Activated naive CD8-positive, alpha-beta T cell treated with anti-CD3 and anti-CD28 coated beads, Interleukin-2, amount 10 ng/mL, durations not matched to agents 7 days and 5 days (primary cell): Measurements from ENCODE around the gene ATP2B2. TPM values are rescaled to one million over a fixed set of nuclear protein-coding genes. Genes with fewer than 3 reads are reported as not detected.
"Not testable (repeated sequence)": the region's sequence is repeated elsewhere in the genome, so short reads cannot be mapped to it uniquely, and the experiment has no call there.

Source experiments
- ATAC-seq: fragments of 150-1000 bp; cut with Tn5 transposase; one replicate; pipeline ENCODE4 v1.10.0; 2021; ENCODE audit warnings: low read depth, moderate library complexity
- POLR2A ChIA-PET: fragments of 350-600 bp; sonication (Branson Sonifier 250); formaldehyde crosslinking; loops from one replicate; lab custom pipeline; 2021; ENCODE audit warnings: antibody characterized with exemption; lab: Charles Lee
- DNase-seq: peaks from one replicate; pipeline ENCODE4 v3.0.0; 2021
- H3K27ac Mint-ChIP-seq: one replicate; pipeline ENCODE4 v1.8.0; 2022; ENCODE audit warnings: mild to moderate bottlenecking, mixed read lengths
- H3K27me3 Mint-ChIP-seq: one replicate; pipeline ENCODE4 v1.8.0; 2022; ENCODE audit warnings: mild to moderate bottlenecking, moderate library complexity, mixed read lengths
- H3K36me3 Mint-ChIP-seq: one replicate; pipeline ENCODE4 v1.8.0; 2021; ENCODE audit warnings: mild to moderate bottlenecking, mixed read lengths
- H3K4me1 Mint-ChIP-seq: one replicate; pipeline ENCODE4 v1.8.0; 2021; ENCODE audit warnings: mixed read lengths
- H3K4me3 Mint-ChIP-seq: one replicate; pipeline ENCODE4 v1.8.0; 2022; ENCODE audit warnings: mild to moderate bottlenecking, moderate library complexity, mixed read lengths
- H3K9me3 Mint-ChIP-seq: one replicate; pipeline ENCODE4 v1.8.0; 2021; ENCODE audit warnings: mixed read lengths
- total RNA-seq, 2 experiments: library from RNA; stranded (reverse); gene quantifications; one replicate each; pipeline ENCODE4 v1.2.3, GENCODE V29; 2021

Gene ATP2B2
- total RNA-seq, 2 experiments from 2014 or later: not detected

DNA sequence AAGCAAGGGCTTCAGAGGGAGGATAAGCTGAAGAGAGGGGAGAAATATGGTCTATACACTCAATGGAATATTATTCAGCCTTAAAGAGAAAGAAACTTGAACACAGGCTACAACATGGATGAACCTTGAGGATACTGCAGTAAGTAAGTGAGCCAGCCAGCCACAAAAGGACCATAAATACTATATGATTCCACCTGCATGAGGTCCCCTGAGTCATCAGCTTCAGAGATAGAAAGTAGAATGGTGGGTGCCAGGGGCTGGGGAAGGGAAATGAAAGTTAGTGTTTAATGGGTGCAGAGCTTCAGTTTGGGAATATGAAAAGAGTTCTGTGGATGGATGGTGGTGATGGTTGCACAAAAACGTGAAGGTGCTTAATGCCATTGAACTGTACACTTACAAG is 116.0 kb downstream of the ATP2B2 start:
- peaks cover 2% of the 10 kb centered on the region for H3K36me3 Mint-ChIP-seq
- H3K4me3 Mint-ChIP-seq: no peak overlapping the region
- H3K4me1 Mint-ChIP-seq: peaks cover 3% of the 10 kb centered on the region
- H3K27ac Mint-ChIP-seq: no peak overlapping the region
- DNase-seq (no peak), ATAC-seq (no peak)
- H3K27me3 Mint-ChIP-seq: peaks cover 2% of the 10 kb centered on the region
- peaks cover 3% of the 10 kb centered on the region for H3K9me3 Mint-ChIP-seq
- POLR2A ChIA-PET: no interaction called here

DNA sequence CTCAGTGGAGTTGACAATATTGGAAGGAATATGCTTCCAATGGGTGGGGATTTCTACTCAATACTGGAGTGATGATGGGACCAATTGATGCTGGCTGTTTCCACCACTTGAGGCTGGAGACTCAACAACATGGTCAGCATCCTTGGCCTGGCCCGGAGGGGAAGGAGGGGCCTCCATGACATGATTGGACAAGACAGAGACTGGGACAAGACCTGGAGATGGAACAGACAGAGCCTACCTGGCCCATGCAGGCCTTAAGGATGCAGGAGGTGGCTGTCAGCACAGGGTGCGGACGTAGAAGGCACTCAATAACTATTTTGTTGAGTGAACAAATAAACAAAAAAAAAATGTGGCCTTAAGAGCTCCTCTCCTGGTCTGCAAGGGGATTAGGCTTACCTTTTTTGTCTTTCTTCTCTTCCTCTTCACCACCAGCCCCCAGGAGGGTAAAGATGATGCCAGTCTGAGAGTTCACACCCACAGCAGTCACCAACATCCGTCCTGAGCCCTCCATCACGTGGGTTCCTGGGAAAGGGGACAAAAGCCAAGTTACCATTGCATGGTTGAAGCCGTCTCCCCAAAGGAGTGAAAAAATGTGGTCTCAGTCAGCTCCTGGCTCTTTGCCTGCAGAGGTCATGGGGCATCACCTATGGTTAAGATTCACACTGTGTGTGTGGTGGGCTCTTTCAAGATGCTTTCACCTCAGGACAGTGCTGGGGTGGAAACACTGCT is 117.3 kb downstream of the ATP2B2 start:
- Mint-ChIP-seq H3K4me1 (peaks cover 3% of the 10 kb centered on the region), H3K27ac (no peak overlapping the region), H3K4me3 (no peak overlapping the region)

GRCh38 chr3:10386121-10386520 is 119.3 kb downstream of the ATP2B2 start:
- H3K4me1 Mint-ChIP-seq: peaks cover 3% of the 10 kb centered on the region
- DNase-seq: no peak

More for the DNA sequence above, 117.3 kb downstream of the ATP2B2 start:
- Mint-ChIP-seq H3K36me3 (peaks cover 2% of the 10 kb centered on the region), H3K9me3 (peaks cover 3% of the 10 kb centered on the region), H3K27me3 (peaks cover 6% of the 10 kb centered on the region)
- DNase-seq (no peak), ATAC-seq (no peak)
- POLR2A ChIA-PET: no interaction called here

GRCh38 chr3:10384541-10385360 is 120.6 kb downstream of the ATP2B2 start:
- Mint-ChIP-seq H3K27me3 (peaks cover 4% of the 10 kb centered on the region), H3K27ac (no peak overlapping the region), H3K4me3 (no peak overlapping the region), H3K36me3 (peaks cover 2% of the 10 kb centered on the region), H3K4me1 (no peaks in the 10 kb centered on the region), H3K9me3 (peaks cover 3% of the 10 kb centered on the region)
- POLR2A ChIA-PET: no interaction called here
- no peak for DNase-seq
- no peak for ATAC-seq

More at GRCh38 chr3:10386121-10386520, 119.3 kb downstream of the ATP2B2 start:
- ATAC-seq: no peak
- no peak overlapping the region for H3K27ac Mint-ChIP-seq
- H3K9me3 Mint-ChIP-seq: peaks cover 3% of the 10 kb centered on the region
- no peak overlapping the region for H3K4me3 Mint-ChIP-seq
- peaks cover 6% of the 10 kb centered on the region for H3K27me3 Mint-ChIP-seq
- peaks cover 2% of the 10 kb centered on the region for H3K36me3 Mint-ChIP-seq
- POLR2A ChIA-PET: no interaction called here

DNA sequence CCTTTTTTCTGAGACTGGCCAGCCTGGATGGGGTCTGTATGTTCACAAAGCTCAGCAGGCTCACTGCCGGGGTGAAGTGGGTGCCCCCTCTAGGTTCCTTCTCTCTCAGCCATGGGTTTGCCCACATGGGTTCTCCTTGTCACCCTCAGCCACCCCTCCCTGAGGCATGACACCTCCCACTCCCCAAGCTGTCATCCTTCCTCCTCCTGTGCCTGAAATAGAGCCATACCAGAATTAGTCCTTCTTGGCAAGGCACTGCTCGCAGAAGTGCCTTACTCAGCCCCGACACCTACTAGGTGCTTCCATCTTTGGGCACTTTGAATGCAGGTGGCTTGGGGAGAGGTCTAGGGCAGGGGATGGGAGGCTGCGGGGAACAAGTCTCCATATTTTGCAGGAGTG is 121.5 kb downstream of the ATP2B2 start:
- POLR2A ChIA-PET: no interaction called here
- peak overlapping the region; percentile 42 for H3K27ac Mint-ChIP-seq
- no peak for DNase-seq
- no peak for ATAC-seq
- H3K27me3 Mint-ChIP-seq: peaks cover 4% of the 10 kb centered on the region
- peaks cover 2% of the 10 kb centered on the region for H3K36me3 Mint-ChIP-seq
- H3K4me3 Mint-ChIP-seq: no peak overlapping the region
- no peaks in the 10 kb centered on the region for H3K4me1 Mint-ChIP-seq
- peaks cover 3% of the 10 kb centered on the region for H3K9me3 Mint-ChIP-seq

DNA sequence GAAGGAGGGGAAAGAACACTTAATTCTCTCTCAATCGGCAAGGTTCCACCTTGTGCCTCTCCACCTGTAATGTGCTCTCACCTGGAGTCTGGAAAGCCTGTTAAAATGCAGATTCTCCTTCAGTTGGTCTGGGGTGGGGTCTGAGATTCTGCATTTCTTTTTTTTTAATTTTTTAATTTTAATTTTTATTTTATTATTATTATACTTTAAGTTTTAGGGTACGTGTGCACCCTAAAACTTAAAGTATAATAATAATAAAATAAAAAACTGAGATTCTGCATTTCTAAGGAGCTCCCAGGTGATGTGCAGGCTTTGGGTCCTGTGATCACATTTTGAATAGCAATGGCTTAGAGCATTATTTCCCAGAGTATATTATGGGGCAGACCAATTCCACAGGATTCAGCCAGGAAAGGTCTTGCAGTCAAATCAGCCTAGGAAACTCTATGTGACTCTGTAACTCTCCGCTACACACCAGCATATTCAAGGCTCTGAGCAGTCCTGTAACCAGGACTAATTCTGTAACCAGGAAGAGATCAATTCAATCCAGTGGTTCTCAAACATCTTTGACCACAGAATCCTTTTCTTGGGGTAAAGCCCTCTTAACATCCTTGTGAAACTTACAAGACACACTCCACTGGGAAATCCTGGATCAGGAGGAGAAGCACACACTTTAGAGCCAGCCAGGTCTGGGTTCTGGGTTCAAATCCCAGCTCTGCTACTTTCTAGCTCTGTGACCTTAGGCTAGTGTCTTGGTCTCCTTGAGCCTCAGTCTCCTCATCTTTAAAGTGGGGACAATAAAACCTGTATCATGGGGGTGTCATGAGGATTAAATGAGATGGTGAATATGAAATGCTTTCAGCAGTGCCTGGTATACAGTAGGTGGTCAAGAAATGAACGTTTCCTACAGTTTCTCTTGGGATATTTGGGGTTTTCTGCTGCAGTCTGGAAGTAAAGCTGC is 122.2 kb downstream of the ATP2B2 start:
- peaks cover 3% of the 10 kb centered on the region for H3K9me3 Mint-ChIP-seq
- ATAC-seq: no peak
- POLR2A ChIA-PET: no interaction called here
- no peaks in the 10 kb centered on the region for H3K4me1 Mint-ChIP-seq
- H3K4me3 Mint-ChIP-seq: no peak overlapping the region
- DNase-seq: no peak
- H3K27ac Mint-ChIP-seq: no peak overlapping the region
- peaks cover 4% of the 10 kb centered on the region for H3K27me3 Mint-ChIP-seq
- peaks cover 2% of the 10 kb centered on the region for H3K36me3 Mint-ChIP-seq

- DNase-seq, H3K4me3 Mint-ChIP-seq, ATAC-seq, H3K9me3 Mint-ChIP-seq, H3K27me3 Mint-ChIP-seq, H3K36me3 Mint-ChIP-seq, POLR2A ChIA-PET, H3K27ac Mint-ChIP-seq, H3K4me1 Mint-ChIP-seq: not testable (repeated sequence)
These were observed 122.9 kb downstream of the ATP2B2 start for GRCh38 chr3:10382445-10382844.

- no peak overlapping the region for H3K4me3 Mint-ChIP-seq
- ATAC-seq: no peak
- H3K27ac Mint-ChIP-seq: no peak overlapping the region
- POLR2A ChIA-PET: no interaction called here
- H3K9me3 Mint-ChIP-seq: no peaks in the 10 kb centered on the region
- H3K36me3 Mint-ChIP-seq: no peaks in the 10 kb centered on the region
- no peaks in the 10 kb centered on the region for H3K4me1 Mint-ChIP-seq
- peaks cover 4% of the 10 kb centered on the region for H3K27me3 Mint-ChIP-seq
- DNase-seq: no peak
These were observed 124.0 kb downstream of the ATP2B2 start for GRCh38 chr3:10381336-10381735.

GRCh38 chr3:10380906-10381305 is 124.5 kb downstream of the ATP2B2 start:
- POLR2A ChIA-PET: no interaction called here
- Mint-ChIP-seq H3K4me1 (no peaks in the 10 kb centered on the region), H3K36me3 (no peaks in the 10 kb centered on the region), H3K27me3 (peaks cover 4% of the 10 kb centered on the region), H3K9me3 (no peaks in the 10 kb centered on the region), H3K27ac (no peak overlapping the region), H3K4me3 (no peak overlapping the region)
- ATAC-seq: no peak
- DNase-seq: no peak

DNA sequence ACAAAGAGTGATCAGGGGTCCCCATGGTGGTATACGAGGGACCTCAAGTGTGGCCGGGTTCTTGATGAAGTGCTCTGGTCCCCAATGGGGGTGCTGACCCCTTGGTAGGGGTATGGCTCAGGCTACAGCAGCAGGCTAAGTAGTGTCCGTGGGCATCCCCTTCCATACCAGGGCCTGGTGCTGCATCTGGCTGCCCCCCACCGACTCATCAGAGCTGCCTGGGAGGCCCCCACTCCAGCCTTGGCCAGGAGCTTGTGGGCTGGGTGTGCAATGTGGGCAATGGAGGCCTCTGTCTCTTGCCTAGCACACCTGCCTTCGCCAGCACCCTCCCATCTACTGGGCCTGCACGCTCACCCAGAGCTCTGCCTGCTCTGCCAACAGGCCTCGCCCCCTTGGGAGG is 125.4 kb downstream of the ATP2B2 start:
- Mint-ChIP-seq H3K4me3 (no peak overlapping the region), H3K9me3 (no peaks in the 10 kb centered on the region), H3K27me3 (peaks cover 4% of the 10 kb centered on the region), H3K27ac (no peak overlapping the region), H3K36me3 (no peaks in the 10 kb centered on the region), H3K4me1 (no peaks in the 10 kb centered on the region)
- ATAC-seq (no peak), DNase-seq (no peak)
- POLR2A ChIA-PET: no interaction called here

DNA sequence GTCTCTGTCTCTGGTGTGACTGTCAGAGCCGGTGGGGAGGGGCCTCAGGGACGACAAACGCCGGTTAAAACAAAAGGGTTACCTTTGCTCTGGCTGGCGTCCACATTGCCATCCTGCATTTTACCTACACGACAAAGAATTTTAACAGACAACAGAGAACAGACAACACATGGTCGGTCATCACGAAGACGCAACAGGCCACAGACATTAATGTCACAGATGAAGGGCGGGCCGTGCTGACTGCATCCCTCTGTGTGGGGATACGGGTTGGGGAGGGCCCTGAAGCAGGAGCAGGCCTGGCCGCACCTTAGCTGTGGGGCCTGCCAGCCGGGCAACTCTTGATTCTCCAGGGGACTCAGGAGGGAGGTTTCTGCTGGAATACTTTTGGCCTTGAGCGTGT is 126.2 kb downstream of the ATP2B2 start:
- DNase-seq (no peak), ATAC-seq (no peak)
- no peak overlapping the region for H3K4me3 Mint-ChIP-seq
- POLR2A ChIA-PET: no interaction called here
- no peaks in the 10 kb centered on the region for H3K36me3 Mint-ChIP-seq
- H3K27me3 Mint-ChIP-seq: peaks cover 4% of the 10 kb centered on the region
- no peaks in the 10 kb centered on the region for H3K4me1 Mint-ChIP-seq
- H3K27ac Mint-ChIP-seq: no peak overlapping the region
- H3K9me3 Mint-ChIP-seq: no peaks in the 10 kb centered on the region

GRCh38 chr3:10378742-10379141 is 126.6 kb downstream of the ATP2B2 start:
- Mint-ChIP-seq H3K27ac (no peak overlapping the region), H3K9me3 (no peaks in the 10 kb centered on the region), H3K4me1 (no peaks in the 10 kb centered on the region), H3K4me3 (no peak overlapping the region), H3K27me3 (peaks cover 3% of the 10 kb centered on the region), H3K36me3 (no peaks in the 10 kb centered on the region)
- no peak for DNase-seq
- ATAC-seq: no peak
- POLR2A ChIA-PET: no interaction called here

- no peak overlapping the region for H3K4me3 Mint-ChIP-seq
- H3K4me1 Mint-ChIP-seq: no peaks in the 10 kb centered on the region
- DNase-seq: no peak
- ATAC-seq: no peak
- H3K27ac Mint-ChIP-seq: no peak overlapping the region
- H3K9me3 Mint-ChIP-seq: no peaks in the 10 kb centered on the region
- H3K27me3 Mint-ChIP-seq: peaks cover 2% of the 10 kb centered on the region
- POLR2A ChIA-PET: no interaction called here
- no peaks in the 10 kb centered on the region for H3K36me3 Mint-ChIP-seq
These were observed 127.1 kb downstream of the ATP2B2 start for GRCh38 chr3:10378246-10378645.
